HG03103 (cell line): Measurements from ENCODE around the gene GSAP.
"Not testable (repeated sequence)": the region's sequence is repeated elsewhere in the genome, so short reads cannot be mapped to it uniquely, and the experiment has no call there.

Source experiments
- ATAC-seq: cut with Tn5 transposase; IDR thresholded peaks from one replicate; pipeline ENCODE4 v1.9.1; 2021; ENCODE audit warnings: low read depth; ENCODE audit not compliant: unreplicated experiment

Gene GSAP

DNA sequence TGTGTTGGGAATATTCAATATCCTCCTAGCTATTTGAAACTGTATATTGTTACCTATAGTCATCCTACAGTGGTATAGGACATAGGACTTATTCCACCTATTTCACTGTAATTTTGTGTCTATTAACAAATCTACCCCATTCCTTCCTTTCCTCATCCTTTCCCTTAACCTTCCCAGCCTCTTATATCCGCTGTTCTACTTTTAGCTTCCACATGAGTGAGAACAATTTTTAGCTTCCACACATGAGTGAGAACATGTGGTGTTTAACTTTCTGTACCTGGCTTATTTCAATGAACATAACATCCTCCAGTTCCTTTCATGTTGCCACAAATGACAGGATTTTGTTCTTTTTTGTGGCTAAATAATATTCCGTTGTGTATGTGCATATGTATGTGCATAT lies 120.6 kb downstream of the GSAP start:
- ATAC-seq: no peak

DNA sequence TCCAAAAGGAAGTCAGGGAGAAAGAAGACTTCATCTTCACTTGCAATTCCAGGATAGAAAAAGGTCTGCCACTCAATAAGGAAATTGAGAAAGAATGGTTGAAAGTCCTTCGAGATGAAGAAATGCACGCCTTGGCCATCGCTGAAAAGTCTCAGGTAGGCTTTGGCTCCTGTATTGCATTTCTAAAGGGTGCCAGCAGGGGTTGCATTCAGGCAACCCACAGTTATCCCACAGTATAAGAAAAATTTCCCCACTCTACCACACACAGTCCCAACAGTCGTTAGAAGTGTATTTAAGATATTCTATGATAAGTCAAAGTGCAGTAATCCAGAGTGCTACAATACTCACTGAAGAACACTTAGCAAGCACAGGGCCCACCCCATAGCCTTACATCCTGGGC lies 123.1 kb downstream of the GSAP start:
- no peak for ATAC-seq

DNA sequence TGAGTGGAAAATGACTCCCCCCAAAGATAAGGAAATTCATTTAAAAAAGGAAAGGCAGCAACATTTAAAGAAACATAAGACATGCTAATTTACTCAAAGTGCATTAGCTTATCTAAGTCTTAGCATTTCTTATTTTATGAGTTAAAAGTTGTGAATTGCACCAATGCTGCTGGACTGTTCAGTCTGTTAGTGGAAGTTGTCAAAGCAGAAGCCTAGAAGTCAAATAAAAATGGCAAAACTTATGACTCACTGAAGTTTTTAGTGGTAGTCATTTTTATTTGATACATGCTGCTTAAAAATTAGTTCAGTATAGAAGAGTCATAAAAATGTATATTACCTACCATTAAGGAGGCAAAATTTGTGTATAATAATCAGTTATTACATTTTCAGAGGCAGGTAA lies 125.7 kb downstream of the GSAP start:
- no peak for ATAC-seq

- ATAC-seq: no peak
Observed at GRCh38 chr7:77289387-77289786, 126.8 kb downstream of the GSAP start.

- ATAC-seq: no peak
Observed at GRCh38 chr7:77288676-77289320, 127.4 kb downstream of the GSAP start.

DNA sequence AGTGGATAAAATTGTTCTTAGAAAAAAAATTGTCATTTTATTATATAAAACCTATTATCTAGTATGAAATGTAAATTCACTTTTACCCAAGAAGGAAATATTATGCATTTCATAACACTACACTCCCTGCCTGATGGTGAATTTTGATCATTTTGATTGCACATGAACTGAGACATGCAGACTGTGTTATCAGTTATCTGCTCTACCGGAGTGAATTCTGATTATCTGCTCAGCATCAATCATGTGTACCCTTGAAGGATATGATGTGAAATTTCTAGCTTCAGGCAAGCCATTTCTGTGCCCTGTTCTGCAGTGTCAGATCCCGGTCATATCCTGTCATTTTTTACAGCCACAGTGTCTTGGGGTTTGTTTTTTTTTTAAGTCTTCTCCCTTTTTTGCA lies 131.5 kb downstream of the GSAP start:
- ATAC-seq: no peak

- ATAC-seq: no peak
Observed at GRCh38 chr7:77284005-77284404, 132.1 kb downstream of the GSAP start.

GRCh38 chr7:77282897-77283296 lies 133.3 kb downstream of the GSAP start:
- no peak for ATAC-seq

DNA sequence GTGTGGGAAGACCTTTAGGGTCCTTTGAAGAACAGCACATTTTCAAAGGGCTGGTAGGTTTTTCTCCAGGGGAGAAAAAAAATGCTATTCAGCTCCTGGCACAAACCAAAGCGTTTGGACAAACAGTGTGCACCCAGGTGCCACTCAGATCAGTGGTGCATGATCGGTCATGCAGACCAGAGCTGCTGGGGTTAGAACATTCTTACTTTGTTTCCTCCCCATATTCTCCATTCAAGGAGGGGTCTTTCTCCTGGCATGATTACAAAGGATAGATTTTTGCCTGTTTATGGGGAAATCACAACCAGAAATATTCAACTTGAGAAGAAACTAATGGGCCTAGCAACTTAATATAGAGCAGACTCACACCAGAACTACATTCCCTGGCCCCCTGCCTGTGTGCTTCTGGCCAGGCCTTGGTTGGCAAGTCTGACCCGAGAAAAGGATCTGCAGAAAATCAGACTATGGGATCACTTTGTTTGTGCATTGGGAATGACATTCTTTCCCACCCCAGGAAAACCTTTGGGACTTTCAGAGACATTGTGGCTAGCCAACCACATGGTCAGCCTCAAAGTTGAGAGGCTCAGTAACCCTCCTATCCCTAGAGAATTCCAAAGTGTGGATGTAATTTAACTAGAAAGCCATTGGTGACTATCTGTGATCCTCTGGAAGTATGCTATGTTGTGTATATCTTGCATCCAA lies 134.2 kb downstream of the GSAP start:
- no peak for ATAC-seq

DNA sequence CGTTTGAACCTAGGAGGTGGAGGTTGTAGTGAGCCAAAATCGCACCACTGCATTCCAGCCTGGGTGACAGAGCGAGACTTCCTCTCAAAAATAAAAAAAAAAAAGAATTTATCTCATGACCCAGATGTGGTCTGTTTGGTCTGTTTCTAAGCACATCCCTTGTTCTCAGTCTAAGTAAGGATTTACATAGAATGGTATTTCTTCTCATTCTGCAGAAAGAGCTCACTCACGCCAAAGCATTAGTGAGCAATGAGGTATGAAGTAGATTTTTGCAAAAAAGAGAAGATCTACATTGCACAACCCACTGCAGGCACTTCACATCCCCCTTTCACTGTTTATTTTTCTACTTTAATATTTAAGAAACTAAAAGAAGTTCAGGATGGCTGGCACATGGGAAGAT lies 140.0 kb downstream of the GSAP start:
- no peak for ATAC-seq

GRCh38 chr7:77275663-77276062 lies 140.5 kb downstream of the GSAP start:
- not testable (repeated sequence) for ATAC-seq

- ATAC-seq: no peak
Observed at GRCh38 chr7:77271766-77272165, 144.4 kb downstream of the GSAP start.

DNA sequence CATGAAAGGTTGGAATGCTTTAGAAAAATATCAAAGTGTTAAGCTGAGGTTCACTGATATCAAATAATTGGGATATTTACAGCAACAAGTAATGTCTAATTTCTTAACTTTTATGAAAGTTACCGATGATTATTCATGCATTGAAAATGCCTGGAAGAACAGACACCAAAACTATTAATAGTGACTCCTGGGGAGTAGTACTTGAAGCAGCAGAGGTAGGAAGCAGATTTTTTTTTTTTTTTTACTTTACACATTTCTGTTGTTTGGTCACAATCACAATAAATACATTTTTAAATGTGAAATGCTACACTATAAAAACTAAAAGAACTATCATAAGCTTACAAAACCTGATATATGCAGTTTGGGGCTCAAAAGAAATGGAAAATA lies 146.1 kb downstream of the GSAP start:
- ATAC-seq: no peak

- peak; percentile 60 for ATAC-seq
Observed at GRCh38 chr7:77269360-77270093, 146.6 kb downstream of the GSAP start.

DNA sequence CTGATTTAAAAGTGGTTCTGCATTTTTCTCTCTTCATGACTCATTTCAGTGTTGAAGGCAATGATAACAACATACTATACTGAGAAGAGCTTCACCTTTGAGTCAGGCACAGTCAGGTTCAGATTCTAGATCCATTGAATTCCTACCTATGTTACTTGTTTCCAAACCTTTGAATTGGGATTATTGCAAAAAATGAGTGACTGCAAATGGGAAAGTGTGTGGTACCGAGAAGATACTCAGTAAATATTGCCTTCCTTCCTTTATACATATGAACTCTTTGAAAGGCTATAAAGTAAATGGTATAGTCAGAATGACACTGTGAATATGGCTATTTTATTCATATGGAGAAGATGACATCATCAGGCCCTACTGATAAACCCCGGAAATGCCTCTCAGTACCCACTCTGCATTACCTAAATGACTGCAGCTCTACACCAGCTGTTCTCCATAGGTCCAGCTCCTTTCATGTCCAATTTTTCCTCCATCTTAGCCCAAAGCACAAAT lies 149.8 kb downstream of the GSAP start:
- ATAC-seq: peak; percentile 86

DNA sequence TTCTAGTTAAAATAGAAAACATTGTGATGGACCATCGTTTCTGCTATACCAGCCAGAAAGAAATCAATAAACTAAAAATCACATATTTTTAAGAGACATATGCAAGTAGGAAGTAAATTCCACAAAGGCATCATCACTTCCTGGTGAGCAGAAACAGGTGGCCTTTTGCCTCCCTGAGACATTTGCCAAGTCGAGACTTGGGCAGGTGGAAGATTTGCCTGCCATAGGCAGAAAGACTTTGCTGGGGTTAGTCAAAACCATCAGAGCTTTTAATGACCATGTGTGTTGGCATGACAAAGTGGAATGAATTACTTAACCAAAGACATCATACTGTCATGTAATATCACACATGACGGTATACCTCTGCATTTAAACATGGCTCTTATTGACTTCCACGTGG lies 150.5 kb downstream of the GSAP start:
- no peak for ATAC-seq

- no peak for ATAC-seq
Observed at GRCh38 chr7:77262316-77262715, 153.8 kb downstream of the GSAP start.
